Mesendoderm (in vitro differentiated cells): ENCODE results near the gene SLMAP.

Experiments used
- DNase-seq: peaks from one replicate; pipeline ENCODE4 v3.0.0; 2013
- H2AK5ac ChIP-seq: 2 replicates; pipeline ENCODE4 v1.6.1; 2013; ENCODE audit warnings: low read length, inconsistent platforms
- H2BK120ac ChIP-seq: 2 replicates; pipeline ENCODE4 v1.6.1; 2013; ENCODE audit warnings: low read depth, mild to moderate bottlenecking, low read length, moderate library complexity, mixed read lengths
- H2BK15ac ChIP-seq: replicated peaks from 2 replicates; pipeline ENCODE4 v1.6.1; 2013; ENCODE audit warnings: low read depth, mild to moderate bottlenecking, moderate library complexity
- H2BK5ac ChIP-seq: 2 replicates; pipeline ENCODE4 v1.6.1; 2013; ENCODE audit warnings: low read length, inconsistent platforms
- H3K18ac ChIP-seq: 2 replicates; pipeline ENCODE4 v1.6.1; 2013; ENCODE audit warnings: mild to moderate bottlenecking, low read length, mixed read lengths
- H3K23ac ChIP-seq: one replicate; pipeline ENCODE4 v1.6.1; 2013; ENCODE audit warnings: low read length
- H3K27ac ChIP-seq: 2 replicates; pipeline ENCODE4 v1.5.1; 2013; ENCODE audit warnings: low read depth, mild to moderate bottlenecking, inconsistent platforms, low read length, moderate library complexity
- H3K27me3 ChIP-seq: 2 replicates; pipeline ENCODE4 v1.6.1; 2013; ENCODE audit warnings: low read length, control low read depth, mild to moderate bottlenecking, inconsistent platforms; ENCODE audit not compliant: insufficient read depth, poor library complexity
- H3K36me3 ChIP-seq: 2 replicates; pipeline ENCODE4 v1.6.1; 2013; ENCODE audit warnings: low read length, inconsistent platforms; ENCODE audit not compliant: control insufficient read depth, insufficient read depth
- H3K4ac ChIP-seq: one replicate; pipeline ENCODE4 v1.6.1; 2013; ENCODE audit warnings: low read depth, mild to moderate bottlenecking, low read length, moderate library complexity
- H3K4me1 ChIP-seq: 2 replicates; pipeline ENCODE4 v1.6.1; 2013; ENCODE audit warnings: low read depth, low read length, inconsistent platforms; ENCODE audit not compliant: control insufficient read depth
- H3K4me2 ChIP-seq: 2 replicates; pipeline ENCODE4 v1.6.1; 2013; ENCODE audit warnings: low read length
- H3K4me3 ChIP-seq: 2 replicates; pipeline ENCODE4 v1.5.1; 2013; ENCODE audit warnings: mild to moderate bottlenecking, low read length
- H3K56ac ChIP-seq: one replicate; pipeline ENCODE4 v1.6.1; 2013; ENCODE audit warnings: low read length
- H3K79me1 ChIP-seq: 2 replicates; pipeline ENCODE4 v1.6.1; 2013; ENCODE audit warnings: low read length, inconsistent platforms
- H3K79me2 ChIP-seq: 2 replicates; pipeline ENCODE4 v1.6.1; 2013; ENCODE audit warnings: mild to moderate bottlenecking, low read length; ENCODE audit not compliant: control insufficient read depth, insufficient read depth
- H3K9ac ChIP-seq: 2 replicates; pipeline ENCODE4 v1.6.1; 2013; ENCODE audit warnings: low read length, inconsistent platforms
- H4K5ac ChIP-seq: one replicate; pipeline ENCODE4 v1.6.1; 2013; ENCODE audit warnings: low read length
- H4K8ac ChIP-seq: one replicate; pipeline ENCODE4 v1.6.1; 2013; ENCODE audit warnings: low read depth, mild to moderate bottlenecking, control low read depth, low read length, moderate library complexity
- WGBS: extraction: QIAGEN DNeasy Blood & Tissue Kit; methylation state at CpG from one replicate; pipeline ENCODE4 v1.1.7; 2013; ENCODE audit warnings: low lambda C conversion rate, missing lambda C conversion rate; ENCODE audit not compliant: insufficient coverage; ENCODE audit errors: extremely low coverage; 5-methylcytosine and 5-hydroxymethylcytosine counted together

SLMAP gene

GRCh38 chr3:57808961-57809608 is 53.0 kb downstream of the SLMAP start:
- no peak for DNase-seq
- no peak overlapping the region for H2BK5ac ChIP-seq
- H3K4me2 ChIP-seq = no peak overlapping the region
- H4K5ac ChIP-seq = no peak overlapping the region
- H4K8ac ChIP-seq = no peak overlapping the region
- peaks cover 23% of the 10 kb centered on the region for H3K79me2 ChIP-seq
- no peak overlapping the region for H2AK5ac ChIP-seq
- no peak overlapping the region for H3K4me3 ChIP-seq
- no peak overlapping the region for H2BK15ac ChIP-seq
- no peak overlapping the region for H3K27ac ChIP-seq
- no peak overlapping the region for H3K4ac ChIP-seq
- no CpG with 5 or more reads among the region's 8 CpGs for WGBS
- no peak overlapping the region for H3K18ac ChIP-seq
- peak overlapping the region; percentile 35 for H3K23ac ChIP-seq
- no peak overlapping the region for H3K56ac ChIP-seq
- H3K79me1 ChIP-seq = peaks cover 9% of the 10 kb centered on the region
- no peaks in the 10 kb centered on the region for H3K36me3 ChIP-seq
- H3K4me1 ChIP-seq = no peaks in the 10 kb centered on the region
- no peak overlapping the region for H3K9ac ChIP-seq
- no peaks in the 10 kb centered on the region for H3K27me3 ChIP-seq
- no peak overlapping the region for H2BK120ac ChIP-seq

GRCh38 chr3:57809609-57809968 is 53.5 kb downstream of the SLMAP start:
- Histone ChIP-seq H3K36me3 (no peaks in the 10 kb centered on the region), H2BK120ac (no peak overlapping the region), H3K4me2 (no peak overlapping the region), H2BK5ac (no peak overlapping the region), H3K4me1 (no peaks in the 10 kb centered on the region), H3K79me1 (peaks cover 10% of the 10 kb centered on the region), H2BK15ac (no peak overlapping the region), H3K9ac (no peak overlapping the region), H3K18ac (no peak overlapping the region), H3K27me3 (no peaks in the 10 kb centered on the region), H3K56ac (no peak overlapping the region), H2AK5ac (no peak overlapping the region), H3K27ac (no peak overlapping the region), H3K4ac (no peak overlapping the region), H3K4me3 (no peak overlapping the region), H3K79me2 (peaks cover 25% of the 10 kb centered on the region), H4K5ac (no peak overlapping the region), H3K23ac (peak overlapping the region; percentile 37), H4K8ac (no peak overlapping the region)
- no peak for DNase-seq
- WGBS = no CpG with 5 or more reads among the region's 5 CpGs

GRCh38 chr3:57810048-57810447 is 53.9 kb downstream of the SLMAP start:
- no peak overlapping the region for H4K5ac ChIP-seq

GRCh38 chr3:57810471-57811137 is 54.5 kb downstream of the SLMAP start:
- no peak overlapping the region for H3K56ac ChIP-seq
- no peak overlapping the region for H3K9ac ChIP-seq
- no CpG with 5 or more reads among the region's 9 CpGs for WGBS
- no peaks in the 10 kb centered on the region for H3K27me3 ChIP-seq
- no peaks in the 10 kb centered on the region for H3K36me3 ChIP-seq
- H2AK5ac ChIP-seq = no peak overlapping the region
- no peak overlapping the region for H2BK5ac ChIP-seq
- no peak overlapping the region for H4K8ac ChIP-seq
- no peak overlapping the region for H4K5ac ChIP-seq
- H2BK120ac ChIP-seq = no peak overlapping the region
- peaks cover 15% of the 10 kb centered on the region for H3K79me1 ChIP-seq
- peaks cover 30% of the 10 kb centered on the region for H3K79me2 ChIP-seq
- H3K27ac ChIP-seq = no peak overlapping the region
- H3K4me1 ChIP-seq = peaks cover 4% of the 10 kb centered on the region
- no peak overlapping the region for H3K18ac ChIP-seq
- no peak overlapping the region for H3K4ac ChIP-seq
- H2BK15ac ChIP-seq = no peak overlapping the region
- H3K4me3 ChIP-seq = no peak overlapping the region
- H3K23ac ChIP-seq = no peak overlapping the region
- H3K4me2 ChIP-seq = no peak overlapping the region
- DNase-seq = no peak

More at GRCh38 chr3:57810048-57810447, 53.9 kb downstream of the SLMAP start:
- Histone ChIP-seq H3K79me2 (peaks cover 29% of the 10 kb centered on the region), H2AK5ac (no peak overlapping the region), H2BK5ac (no peak overlapping the region), H3K4me1 (peaks cover 2% of the 10 kb centered on the region), H3K36me3 (no peaks in the 10 kb centered on the region), H3K9ac (no peak overlapping the region), H3K18ac (no peak overlapping the region), H3K27me3 (no peaks in the 10 kb centered on the region), H3K4me3 (no peak overlapping the region), H3K4ac (no peak overlapping the region), H3K56ac (no peak overlapping the region), H2BK120ac (no peak overlapping the region), H2BK15ac (no peak overlapping the region), H4K8ac (no peak overlapping the region), H3K4me2 (no peak overlapping the region), H3K27ac (no peak overlapping the region), H3K23ac (no peak overlapping the region), H3K79me1 (peaks cover 14% of the 10 kb centered on the region)
- no CpG with 5 or more reads among the region's 7 CpGs for WGBS
- DNase-seq = no peak

- peaks cover 4% of the 10 kb centered on the region for H3K4me1 ChIP-seq
- H4K5ac ChIP-seq = no peak overlapping the region
- no peaks in the 10 kb centered on the region for H3K27me3 ChIP-seq
- H3K4me2 ChIP-seq = no peak overlapping the region
- no peak overlapping the region for H3K4ac ChIP-seq
- no peak overlapping the region for H2BK120ac ChIP-seq
- no peak for DNase-seq
- H3K9ac ChIP-seq = no peak overlapping the region
- H3K18ac ChIP-seq = no peak overlapping the region
- no peak overlapping the region for H3K4me3 ChIP-seq
- H2BK5ac ChIP-seq = no peak overlapping the region
- peak overlapping the region; percentile 69 for H3K23ac ChIP-seq
- no peak overlapping the region for H3K56ac ChIP-seq
- H3K79me1 ChIP-seq = peaks cover 16% of the 10 kb centered on the region
- H3K27ac ChIP-seq = no peak overlapping the region
- no peak overlapping the region for H4K8ac ChIP-seq
- no peak overlapping the region for H2AK5ac ChIP-seq
- no CpG with 5 or more reads among the region's 6 CpGs for WGBS
- no peaks in the 10 kb centered on the region for H3K36me3 ChIP-seq
- H2BK15ac ChIP-seq = no peak overlapping the region
- peaks cover 19% of the 10 kb centered on the region for H3K79me2 ChIP-seq
Observed at GRCh38 chr3:57815036-57815435, 58.9 kb downstream of the SLMAP start.
